NCI-H128 (cell line): ENCODE measurements around the gene PRIMPOL.
"Not testable (repeated sequence)": the region's sequence is repeated elsewhere in the genome, so short reads cannot be mapped to it uniquely, and the experiment has no call there.

Source experiments
- DNase-seq: peaks from one replicate; lab custom pipeline; 2025; ENCODE audit not compliant: unreplicated experiment; lab: John Stamatoyannopoulos, UW

The PRIMPOL gene

GRCh38 chr4:184702114-184702513 lies 52.6 kb downstream of the PRIMPOL start:
- no peak for DNase-seq

- DNase-seq = no peak
Measured at GRCh38 chr4:184705692-184706091, 56.2 kb downstream of the PRIMPOL start.

GRCh38 chr4:184706453-184706852 lies 56.9 kb downstream of the PRIMPOL start:
- DNase-seq = no peak

- no peak for DNase-seq
Measured at GRCh38 chr4:184712322-184712721, 62.8 kb downstream of the PRIMPOL start.

GRCh38 chr4:184713887-184714286 lies 64.3 kb downstream of the PRIMPOL start:
- DNase-seq = no peak

- DNase-seq = no peak
Measured at GRCh38 chr4:184715526-184715925, 66.0 kb downstream of the PRIMPOL start.

- DNase-seq = no peak
Measured at GRCh38 chr4:184719407-184719806, 69.9 kb downstream of the PRIMPOL start.

- DNase-seq = no peak
Measured at GRCh38 chr4:184721254-184721653, 71.7 kb downstream of the PRIMPOL start.

GRCh38 chr4:184722798-184723197 lies 73.3 kb downstream of the PRIMPOL start:
- DNase-seq = no peak

- no peak for DNase-seq
Measured at GRCh38 chr4:184727430-184727829, 77.9 kb downstream of the PRIMPOL start.

- DNase-seq = no peak
Measured at GRCh38 chr4:184728858-184729257, 79.3 kb downstream of the PRIMPOL start.

GRCh38 chr4:184729946-184730345 lies 80.4 kb downstream of the PRIMPOL start:
- DNase-seq = no peak

GRCh38 chr4:184731056-184731455 lies 81.5 kb downstream of the PRIMPOL start:
- DNase-seq = no peak

GRCh38 chr4:184732126-184732525 lies 82.6 kb downstream of the PRIMPOL start:
- DNase-seq = peak; percentile 59

- DNase-seq = peak; percentile 93
Measured at GRCh38 chr4:184733654-184734524, 84.4 kb downstream of the PRIMPOL start, which contains the start of gene CENPU. CENPU (minus strand) TSS chr4:184734096; CDS start chr4:184734062, 34 bp downstream.

- DNase-seq = no peak
Measured at GRCh38 chr4:184734758-184735157, 85.2 kb downstream of the PRIMPOL start.

GRCh38 chr4:184739575-184739974 lies 90.0 kb downstream of the PRIMPOL start:
- DNase-seq = not testable (repeated sequence)

- no peak for DNase-seq
Measured at GRCh38 chr4:184740980-184741391, 91.4 kb downstream of the PRIMPOL start.

- DNase-seq = not testable (repeated sequence)
Measured at GRCh38 chr4:184741651-184742050, 92.1 kb downstream of the PRIMPOL start.

GRCh38 chr4:184743650-184744049 lies 94.1 kb downstream of the PRIMPOL start:
- DNase-seq = no peak

GRCh38 chr4:184744236-184744635 lies 94.7 kb downstream of the PRIMPOL start:
- no peak for DNase-seq
